K562 (cell line): ENCODE data around the gene JPH3. TPM values are rescaled to one million over a fixed set of nuclear protein-coding genes. Genes with fewer than 3 reads are reported as not detected.
A peak's percentile ranks its signal among the peaks of the same experiment; 100 is the strongest.

Experiments
- ATF6 ChIP-seq: sonication (generic); formaldehyde crosslinking; IDR thresholded peaks from 2 replicates; pipeline ENCODE4 v1.4.0; 2020; ENCODE audit warnings: mild to moderate bottlenecking, missing genetic modification reagents
- CBFA2T2 ChIP-seq: fragments of 450-650 bp; conservative IDR thresholded peaks from 2 replicates; pipeline ENCODE4 v1.6.1; 2017; ENCODE audit warnings: mild to moderate bottlenecking
- CREM ChIP-seq: IDR thresholded peaks from 2 replicates; pipeline ENCODE4 v1.6.1; 2014; ENCODE audit warnings: antibody characterized with exemption, low read depth
- ETS1 ChIP-seq: conservative IDR thresholded peaks from 2 replicates; pipeline ENCODE4 v1.6.1; 2011; ENCODE audit warnings: low read depth, mild to moderate bottlenecking, low read length; ENCODE audit not compliant: control insufficient read depth
- MITF ChIP-seq: IDR thresholded peaks from 2 replicates; pipeline ENCODE4 v1.6.1; 2014; ENCODE audit warnings: antibody characterized with exemption
- ZNF318 ChIP-seq, 2 experiments: fragments of 450-650 bp; IDR thresholded peaks; 2 replicates each; pipeline ENCODE4 v1.6.1; 2016; ENCODE audit warnings: mild to moderate bottlenecking in 2 of 2, borderline replicate concordance in 1 of 2, low read depth in 1 of 2, moderate library complexity in 1 of 2
- ZNF445 ChIP-seq: fragments of 250-450 bp; sonication (Bioruptor Pico); IDR thresholded peaks from 2 replicates; pipeline ENCODE4 v1.4.0; 2020; ENCODE audit warnings: low read depth, mild to moderate bottlenecking, moderate library complexity
- ZNF592 ChIP-seq: fragments of 450-650 bp; IDR thresholded peaks from 2 replicates; pipeline ENCODE4 v1.6.1; 2017; ENCODE audit warnings: antibody characterized with exemption, mild to moderate bottlenecking
- polyA plus RNA-seq, 8 experiments: library from polyadenylated mRNA; depleted of rRNA in 4 of 8; stranded (reverse) in 5 of 8; unstranded in 3 of 8; fragments of >200 nt; fragmentation: Nextera tagmentation in 2 of 8; fragmentation: Illumina TruSeq in 1 of 8; extraction: Ambion mirVana in 2 of 8; extraction: Trizol in 1 of 8; gene quantifications; 2 replicates each; pipeline versions ENCODE4 v1.2.1 to v1.2.3, GENCODE V29; 2011 to 2014; ENCODE audit warnings: inconsistent platforms in 1 of 8, missing spikeins in 1 of 8
- total RNA-seq, 7 experiments: library from RNA; depleted of rRNA in 6 of 7; stranded (reverse); fragments of >200 nt in 6 of 7; fragmentation: Illumina TruSeq in 2 of 7; extraction: Trizol in 2 of 7; gene quantifications; 2 replicates each; pipeline versions ENCODE4 v1.2.1 to v1.2.3, GENCODE V29; 2011 to 2021; ENCODE audit warnings: low replicate concordance in 1 of 7

The JPH3 gene
- total and polyA plus RNA-seq, 9 of the 15 experiments (the other 6 are each of a cell fraction or from before 2014, with no cell fraction given), result 0.01 TPM; not detected in 8

- no peak for TF ChIP-seq ATF6 (CRISPR knock-in tag)
- TF ChIP-seq ETS1, result no peak
- TF ChIP-seq ZNF445, result no peak
- TF ChIP-seq CBFA2T2, result peak; percentile 51
- TF ChIP-seq CREM, result peak; percentile 38; the same call in 1 of the 2 replicates
- TF ChIP-seq MITF, result 0 out of 2 replicates have a peak, but pooled peaks have one; percentile 25
- peak in 1 of 2 experiments; percentile 75; a peak in 1 of 4 replicates for TF ChIP-seq ZNF318 (IDR thresholded peaks at IDR 0.05; ENCODE audit: borderline replicate concordance in 1 of 2, low read depth in 1 of 2)
- 0 out of 2 replicates have a peak, but pooled peaks have one; percentile 39 for TF ChIP-seq ZNF592
Observed at GRCh38 chr16:87723226-87723623, 120.9 kb downstream of the JPH3 start (continued).
